Measurements from ENCODE around the gene MIS18A. TPM values are rescaled to one million over a fixed set of nuclear protein-coding genes. Genes with fewer than 3 reads are reported as not detected.

MIS18A gene
- total and polyA plus RNA-seq, 3 donors from 2014 or later, result 27.8 to 34.4 (median 32.6) TPM

DNA sequence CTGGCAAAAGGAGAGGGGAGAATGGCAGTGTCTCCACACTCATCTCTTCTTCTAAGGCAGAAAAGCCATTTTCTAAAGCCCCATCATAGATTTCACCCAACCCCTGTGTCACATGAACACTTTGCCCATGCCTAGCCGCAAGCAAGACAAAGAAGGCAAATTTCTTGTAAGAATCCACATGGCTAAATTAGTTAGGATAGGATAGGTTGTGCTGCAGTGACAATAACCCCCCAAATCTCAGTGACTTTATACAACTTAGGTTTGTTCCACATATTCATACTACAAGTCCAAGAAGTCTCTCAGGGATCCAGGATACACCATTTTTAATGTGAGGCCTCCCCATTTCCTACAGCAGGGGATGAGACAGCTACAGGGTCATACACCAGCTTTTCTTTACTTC is 40.8 kb downstream of the MIS18A start:
- intact Hi-C loops (cut with DNase I; ENCODE audit: low total_unique reads), result no loop called here
- no peaks in the 10 kb centered on the region for H3K36me3 ChIP-seq (ENCODE audit: low read depth, missing control alignments)
- no peak for TF ChIP-seq POLR2A (IDR thresholded peaks at IDR 0.05)
- TF ChIP-seq, protein P1, sequence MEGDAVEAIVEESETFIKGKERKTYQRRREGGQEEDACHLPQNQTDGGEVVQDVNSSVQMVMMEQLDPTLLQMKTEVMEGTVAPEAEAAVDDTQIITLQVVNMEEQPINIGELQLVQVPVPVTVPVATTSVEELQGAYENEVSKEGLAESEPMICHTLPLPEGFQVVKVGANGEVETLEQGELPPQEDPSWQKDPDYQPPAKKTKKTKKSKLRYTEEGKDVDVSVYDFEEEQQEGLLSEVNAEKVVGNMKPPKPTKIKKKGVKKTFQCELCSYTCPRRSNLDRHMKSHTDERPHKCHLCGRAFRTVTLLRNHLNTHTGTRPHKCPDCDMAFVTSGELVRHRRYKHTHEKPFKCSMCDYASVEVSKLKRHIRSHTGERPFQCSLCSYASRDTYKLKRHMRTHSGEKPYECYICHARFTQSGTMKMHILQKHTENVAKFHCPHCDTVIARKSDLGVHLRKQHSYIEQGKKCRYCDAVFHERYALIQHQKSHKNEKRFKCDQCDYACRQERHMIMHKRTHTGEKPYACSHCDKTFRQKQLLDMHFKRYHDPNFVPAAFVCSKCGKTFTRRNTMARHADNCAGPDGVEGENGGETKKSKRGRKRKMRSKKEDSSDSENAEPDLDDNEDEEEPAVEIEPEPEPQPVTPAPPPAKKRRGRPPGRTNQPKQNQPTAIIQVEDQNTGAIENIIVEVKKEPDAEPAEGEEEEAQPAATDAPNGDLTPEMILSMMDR (IDR thresholded peaks at IDR 0.05), result no peak
- no peaks in the 10 kb centered on the region for H3K9me3 ChIP-seq
- no peaks in the 10 kb centered on the region for H3K27me3 ChIP-seq
- no peak overlapping the region for H3K27ac ChIP-seq
- H3K4me1 ChIP-seq, result no peaks in the 10 kb centered on the region
- WGBS, 2 donors, result 83 to 96% methylated on average over 1 of the region's 1 CpG
- no peak for DNase-seq
- H3K4me3 ChIP-seq, result no peak overlapping the region

DNA sequence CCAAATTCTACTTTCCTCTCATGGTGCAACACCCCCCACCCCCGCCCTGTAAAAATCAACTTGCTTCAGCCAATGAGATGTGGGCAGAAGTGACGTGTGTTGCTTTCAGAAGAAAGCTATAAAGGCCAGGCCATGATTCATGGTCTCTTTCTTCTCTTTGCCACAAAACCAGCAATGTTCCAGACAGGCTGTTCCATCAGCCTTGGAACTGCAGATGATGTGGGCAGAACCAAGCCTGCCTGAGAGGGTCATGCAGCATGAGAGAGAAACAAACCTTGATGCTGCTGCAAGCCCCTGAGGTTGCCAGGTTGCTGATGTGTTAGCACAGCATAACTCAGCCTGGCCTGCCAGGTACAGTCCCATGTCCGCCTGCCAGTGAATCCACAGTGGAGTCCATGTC is 41.8 kb downstream of the MIS18A start:
- H3K36me3 ChIP-seq (ENCODE audit: low read depth, missing control alignments), result no peaks in the 10 kb centered on the region
- 91 to 93% methylated on average over 3 of the region's 3 CpGs for WGBS, 2 donors
- TF ChIP-seq, protein P1 (IDR thresholded peaks at IDR 0.05), result no peak
- no peak for TF ChIP-seq POLR2A (IDR thresholded peaks at IDR 0.05)
- H3K27me3 ChIP-seq, result no peaks in the 10 kb centered on the region
- no peak overlapping the region for H3K27ac ChIP-seq
- no peak for DNase-seq
- H3K4me1 ChIP-seq, result no peaks in the 10 kb centered on the region
- intact Hi-C loops (cut with DNase I; ENCODE audit: low total_unique reads), result no loop called here
- H3K9me3 ChIP-seq, result no peaks in the 10 kb centered on the region
- H3K4me3 ChIP-seq, result no peak overlapping the region

DNA sequence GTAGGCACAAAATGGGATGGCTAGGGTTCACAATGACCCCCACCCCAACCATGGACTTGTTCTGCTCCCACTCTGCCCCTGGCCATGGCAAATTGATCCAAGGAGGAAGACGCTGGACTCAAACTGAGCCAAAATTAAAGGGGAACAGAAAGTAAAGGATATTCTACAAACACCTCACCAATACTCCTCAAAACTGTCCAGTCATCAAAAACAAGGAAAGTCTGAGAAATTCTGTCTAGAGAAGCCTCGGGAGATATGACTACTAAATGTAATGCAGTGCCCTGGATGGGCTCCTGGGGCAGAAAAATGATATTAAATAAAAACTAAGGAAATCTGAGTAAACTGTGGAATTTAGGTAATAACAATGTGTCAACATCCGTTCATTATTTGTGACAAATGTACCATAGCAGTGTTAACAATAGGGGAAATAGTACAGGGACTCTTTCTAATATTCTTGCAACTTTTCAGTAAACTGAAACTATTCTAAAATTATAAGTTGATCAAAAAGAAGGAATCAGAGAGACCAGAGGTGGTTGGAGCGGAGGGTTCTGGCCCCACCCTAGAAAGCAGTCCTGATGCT is 45.0 kb downstream of the MIS18A start:
- Histone ChIP-seq H3K4me3 (no peak overlapping the region), H3K27me3 (no peaks in the 10 kb centered on the region), H3K9me3 (no peaks in the 10 kb centered on the region), H3K36me3 (ENCODE audit: low read depth, missing control alignments) (no peaks in the 10 kb centered on the region), H3K4me1 (no peaks in the 10 kb centered on the region), H3K27ac (no peak overlapping the region)
- no peak for TF ChIP-seq POLR2A (IDR thresholded peaks at IDR 0.05)
- TF ChIP-seq, protein P1 (IDR thresholded peaks at IDR 0.05), result no peak
- 85 to 86% methylated on average over 4 of the region's 4 CpGs for WGBS, 2 donors
- DNase-seq, result no peak
- intact Hi-C loops (cut with DNase I; ENCODE audit: low total_unique reads), result no loop called here

DNA sequence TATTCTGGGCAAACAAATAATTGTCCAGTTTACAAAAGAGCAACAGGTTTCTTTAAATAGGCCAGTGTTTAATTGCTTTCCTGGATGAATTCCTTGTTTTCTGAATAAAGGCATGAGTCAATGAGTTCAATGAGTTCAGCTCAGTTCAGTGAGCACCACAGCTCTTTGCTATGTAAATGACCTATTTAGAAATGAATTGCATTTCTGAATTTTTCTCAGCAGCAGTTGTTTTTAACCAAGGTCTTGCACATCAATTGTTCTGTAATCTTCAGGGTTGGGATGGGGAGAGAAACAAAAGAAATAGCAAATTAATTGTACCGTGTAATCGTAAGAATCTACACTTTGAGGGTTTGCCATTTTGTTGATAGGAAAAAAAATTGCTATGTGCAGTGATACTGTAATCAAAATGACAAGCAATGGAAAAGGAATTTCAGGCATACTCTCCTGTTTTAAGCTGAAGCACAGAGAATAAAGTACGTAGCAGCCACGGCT is 45.7 kb downstream of the MIS18A start:
- Histone ChIP-seq H3K36me3 (ENCODE audit: low read depth, missing control alignments) (no peaks in the 10 kb centered on the region), H3K4me1 (no peaks in the 10 kb centered on the region), H3K4me3 (no peak overlapping the region), H3K27ac (no peak overlapping the region), H3K27me3 (no peaks in the 10 kb centered on the region), H3K9me3 (no peaks in the 10 kb centered on the region)
- intact Hi-C loops (cut with DNase I; ENCODE audit: low total_unique reads), result no loop called here
- WGBS, 2 donors, result 74 to 79% methylated on average over 4 of the region's 4 CpGs
- TF ChIP-seq POLR2A (IDR thresholded peaks at IDR 0.05), result no peak
- TF ChIP-seq, protein P1 (IDR thresholded peaks at IDR 0.05), result no peak
- DNase-seq, result no peak

- no peaks in the 10 kb centered on the region for H3K36me3 ChIP-seq (ENCODE audit: low read depth, missing control alignments)
- TF ChIP-seq, protein P1 (IDR thresholded peaks at IDR 0.05), result no peak
- TF ChIP-seq POLR2A (IDR thresholded peaks at IDR 0.05), result no peak
- H3K27me3 ChIP-seq, result no peaks in the 10 kb centered on the region
- H3K9me3 ChIP-seq, result no peaks in the 10 kb centered on the region
- intact Hi-C loops (cut with DNase I; ENCODE audit: low total_unique reads), result no loop called here
- H3K27ac ChIP-seq, result no peak overlapping the region
- DNase-seq, result no peak
- WGBS, 2 donors, result 71 to 73% methylated on average over 1 of the region's 1 CpG
- H3K4me3 ChIP-seq, result no peak overlapping the region
- no peaks in the 10 kb centered on the region for H3K4me1 ChIP-seq
These were observed 52.4 kb downstream of the MIS18A start for GRCh38 chr21:32226444-32226843.

All from testis (tissue), 3 donors.